Measurements from ENCODE around the gene ZSWIM3.
"Not testable (repeated sequence)": the region's sequence is repeated elsewhere in the genome, so short reads cannot be mapped to it uniquely, and the experiment has no call there.

The ZSWIM3 gene

GRCh38 chr20:45861221-45862075, 4.0 kb downstream of the ZSWIM3 start:
- DNase-seq, result no peak

- DNase-seq, result no peak
These were observed 6.4 kb downstream of the ZSWIM3 start for GRCh38 chr20:45863543-45864470.

GRCh38 chr20:45866454-45866853, 9.0 kb downstream of the ZSWIM3 start:
- no peak for DNase-seq

- no peak for DNase-seq
These were observed 9.9 kb downstream of the ZSWIM3 start for GRCh38 chr20:45867136-45867818.

- no peak for DNase-seq
These were observed 10.4 kb downstream of the ZSWIM3 start for GRCh38 chr20:45867819-45868176.

- DNase-seq, result no peak
These were observed 15.2 kb downstream of the ZSWIM3 start for GRCh38 chr20:45872626-45873025.

GRCh38 chr20:45873409-45874103, 16.1 kb downstream of the ZSWIM3 start:
- no peak for DNase-seq

GRCh38 chr20:45874104-45874481, 16.7 kb downstream of the ZSWIM3 start:
- DNase-seq, result not testable (repeated sequence)

GRCh38 chr20:45874576-45874975, 17.2 kb downstream of the ZSWIM3 start:
- no peak for DNase-seq

GRCh38 chr20:45878076-45878761, 20.8 kb downstream of the ZSWIM3 start:
- no peak for DNase-seq

GRCh38 chr20:45880988-45881788, 23.8 kb downstream of the ZSWIM3 start, which contains the start of gene ZSWIM1:
ZSWIM1 (plus strand) TSS chr20:45881227; CDS start chr20:45882593, 1,366 bp downstream.
- peak; percentile 99 to 100 for DNase-seq

GRCh38 chr20:45882469-45883099, 25.2 kb downstream of the ZSWIM3 start:
- no peak for DNase-seq

- no peak for DNase-seq
These were observed 25.7 kb downstream of the ZSWIM3 start for GRCh38 chr20:45883100-45883469.

- no peak for DNase-seq
These were observed 29.4 kb downstream of the ZSWIM3 start for GRCh38 chr20:45886590-45887345.

- no peak for DNase-seq
These were observed 29.9 kb downstream of the ZSWIM3 start, which contains the start of gene SPATA25 for GRCh38 chr20:45887346-45887715. SPATA25 (minus strand) TSS chr20:45887622; CDS start chr20:45887590, 32 bp downstream.

GRCh38 chr20:45888681-45889080, 31.3 kb downstream of the ZSWIM3 start:
- DNase-seq, result no peak

GRCh38 chr20:45890077-45890984, 32.9 kb downstream of the ZSWIM3 start:
- DNase-seq, result peak; percentile 56 to 81

Data from inflammatory macrophage treated with lipopolysaccharide for 1 hour (primary cell).